Progenitor cell of endocrine pancreas (in vitro differentiated cells): ENCODE measurements around the gene PTGFRN. TPM values are rescaled to one million over a fixed set of nuclear protein-coding genes. Genes with fewer than 3 reads are reported as not detected.

ENCODE experiments used
- DNase-seq: peaks from one replicate; pipeline ENCODE4 v3.0.0; 2021; ENCODE audit warnings: low spot score; ENCODE audit not compliant: unreplicated experiment
- H3K27ac Mint-ChIP-seq: 2 replicates; pipeline ENCODE4 v1.8.0; 2021; ENCODE audit warnings: mild to moderate bottlenecking, moderate library complexity, mixed read lengths
- H3K27me3 Mint-ChIP-seq: 2 replicates; pipeline ENCODE4 v1.8.0; 2021; ENCODE audit warnings: mixed read lengths
- H3K36me3 Mint-ChIP-seq: 2 replicates; pipeline ENCODE4 v1.8.0; 2022; ENCODE audit warnings: mixed read lengths; ENCODE audit not compliant: insufficient read depth
- H3K4me1 Mint-ChIP-seq: 2 replicates; pipeline ENCODE4 v1.8.0; 2021; ENCODE audit warnings: low read depth, mixed read lengths
- H3K4me3 Mint-ChIP-seq: 2 replicates; pipeline ENCODE4 v1.8.0; 2021; ENCODE audit warnings: low read depth, mild to moderate bottlenecking, moderate library complexity, mixed read lengths
- H3K9me3 Mint-ChIP-seq: 2 replicates; pipeline ENCODE4 v1.8.0; 2021; ENCODE audit warnings: low read depth, mixed read lengths
- total RNA-seq: library from RNA; stranded (reverse); gene quantifications from 2 replicates; pipeline ENCODE4 v1.2.1, GENCODE V29; 2021
- TF ChIP-seq, protein P1 (sequence below): fragments of 200-600 bp; sonication (generic); IDR thresholded peaks from one replicate; pipeline ENCODE4 v1.5.0; 2021; ENCODE audit warnings: antibody characterized with exemption, mild to moderate bottlenecking; ENCODE audit not compliant: unreplicated experiment

PTGFRN gene
- total RNA-seq, 1 donor from 2014 or later, result 42.9 TPM

DNA sequence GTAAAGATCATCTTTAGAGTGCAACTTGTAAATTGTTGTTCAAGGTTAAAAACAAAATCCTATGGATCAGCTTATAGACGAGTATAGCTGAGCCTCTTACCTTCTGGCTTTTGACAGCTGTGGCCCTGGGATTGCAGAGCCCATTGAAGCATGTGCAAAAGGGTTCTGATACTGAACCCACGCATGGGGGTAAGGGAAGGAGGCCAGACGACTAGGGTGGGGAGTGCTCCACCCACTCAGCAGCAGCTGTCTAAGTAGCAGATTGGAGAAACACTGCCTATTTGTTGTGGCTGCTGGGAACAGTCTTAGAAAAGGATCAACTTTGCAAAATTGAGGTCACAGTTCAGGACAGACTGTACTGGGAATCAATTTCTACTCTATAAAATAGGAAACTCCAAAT lies 107.9 kb downstream of the PTGFRN start:
- no peaks in the 10 kb centered on the region for H3K27me3 Mint-ChIP-seq
- H3K9me3 Mint-ChIP-seq, result no peaks in the 10 kb centered on the region
- no peak overlapping the region for H3K27ac Mint-ChIP-seq
- TF ChIP-seq, protein P1, sequence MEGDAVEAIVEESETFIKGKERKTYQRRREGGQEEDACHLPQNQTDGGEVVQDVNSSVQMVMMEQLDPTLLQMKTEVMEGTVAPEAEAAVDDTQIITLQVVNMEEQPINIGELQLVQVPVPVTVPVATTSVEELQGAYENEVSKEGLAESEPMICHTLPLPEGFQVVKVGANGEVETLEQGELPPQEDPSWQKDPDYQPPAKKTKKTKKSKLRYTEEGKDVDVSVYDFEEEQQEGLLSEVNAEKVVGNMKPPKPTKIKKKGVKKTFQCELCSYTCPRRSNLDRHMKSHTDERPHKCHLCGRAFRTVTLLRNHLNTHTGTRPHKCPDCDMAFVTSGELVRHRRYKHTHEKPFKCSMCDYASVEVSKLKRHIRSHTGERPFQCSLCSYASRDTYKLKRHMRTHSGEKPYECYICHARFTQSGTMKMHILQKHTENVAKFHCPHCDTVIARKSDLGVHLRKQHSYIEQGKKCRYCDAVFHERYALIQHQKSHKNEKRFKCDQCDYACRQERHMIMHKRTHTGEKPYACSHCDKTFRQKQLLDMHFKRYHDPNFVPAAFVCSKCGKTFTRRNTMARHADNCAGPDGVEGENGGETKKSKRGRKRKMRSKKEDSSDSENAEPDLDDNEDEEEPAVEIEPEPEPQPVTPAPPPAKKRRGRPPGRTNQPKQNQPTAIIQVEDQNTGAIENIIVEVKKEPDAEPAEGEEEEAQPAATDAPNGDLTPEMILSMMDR, result no peak
- peaks cover 16% of the 10 kb centered on the region for H3K4me1 Mint-ChIP-seq
- H3K4me3 Mint-ChIP-seq, result no peak overlapping the region
- no peaks in the 10 kb centered on the region for H3K36me3 Mint-ChIP-seq
- no peak for DNase-seq

DNA sequence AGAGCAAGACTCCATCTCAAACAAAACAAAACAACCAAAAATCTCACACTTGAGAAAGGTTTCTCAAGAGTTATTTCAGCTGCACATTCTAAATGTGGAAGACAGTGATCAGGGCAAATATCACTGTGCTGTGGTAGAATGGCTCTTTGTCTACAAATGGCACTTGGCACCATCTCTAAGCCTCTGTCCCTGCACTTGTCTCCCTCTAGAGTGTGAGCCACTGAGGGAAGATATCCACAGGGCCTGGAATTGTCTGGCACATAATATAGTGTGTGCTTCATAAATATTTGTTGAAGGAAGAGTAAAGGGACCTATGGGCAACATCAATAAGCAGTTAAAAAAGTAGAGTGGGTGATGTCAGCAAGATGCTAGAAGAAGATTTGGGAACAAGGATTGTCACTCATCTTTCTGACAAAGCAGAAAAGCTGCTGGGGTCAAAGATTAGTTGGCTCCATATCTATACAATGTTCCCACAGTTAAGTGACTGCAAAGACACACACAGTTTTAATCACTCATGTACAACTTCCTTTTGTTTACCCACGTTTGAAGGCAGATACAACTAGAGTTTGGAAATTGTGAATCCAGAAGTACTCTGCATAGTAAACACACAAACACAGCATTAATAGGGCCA lies 110.9 kb downstream of the PTGFRN start:
- Mint-ChIP-seq H3K4me1 (no peaks in the 10 kb centered on the region), H3K36me3 (peaks cover 1% of the 10 kb centered on the region), H3K27ac (no peak overlapping the region), H3K27me3 (no peaks in the 10 kb centered on the region), H3K9me3 (no peaks in the 10 kb centered on the region), H3K4me3 (no peak overlapping the region)
- TF ChIP-seq, protein P1, result no peak
- no peak for DNase-seq

DNA sequence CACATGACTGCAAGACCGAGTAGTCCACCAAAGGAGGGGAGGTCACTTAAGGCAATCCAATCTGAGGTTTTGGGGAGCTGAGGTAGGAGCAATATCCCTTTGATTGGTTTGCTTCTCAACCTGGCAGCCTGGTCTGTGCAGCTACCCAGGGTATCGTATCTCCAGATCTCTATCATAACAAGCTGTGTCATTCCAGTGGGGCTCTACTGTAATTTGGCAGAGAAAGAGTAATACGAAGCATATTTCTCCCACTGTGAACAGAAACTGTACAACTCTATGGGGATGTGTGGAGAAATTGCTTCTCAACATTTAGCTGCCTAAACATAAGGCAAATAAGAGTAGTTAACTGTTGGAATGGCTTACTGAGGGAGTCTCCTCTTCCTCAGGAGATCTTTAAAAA lies 112.4 kb downstream of the PTGFRN start:
- no peaks in the 10 kb centered on the region for H3K4me1 Mint-ChIP-seq
- H3K4me3 Mint-ChIP-seq, result no peak overlapping the region
- TF ChIP-seq, protein P1, result no peak
- H3K27me3 Mint-ChIP-seq, result no peaks in the 10 kb centered on the region
- H3K36me3 Mint-ChIP-seq, result peaks cover 1% of the 10 kb centered on the region
- no peaks in the 10 kb centered on the region for H3K9me3 Mint-ChIP-seq
- DNase-seq, result no peak
- no peak overlapping the region for H3K27ac Mint-ChIP-seq

DNA sequence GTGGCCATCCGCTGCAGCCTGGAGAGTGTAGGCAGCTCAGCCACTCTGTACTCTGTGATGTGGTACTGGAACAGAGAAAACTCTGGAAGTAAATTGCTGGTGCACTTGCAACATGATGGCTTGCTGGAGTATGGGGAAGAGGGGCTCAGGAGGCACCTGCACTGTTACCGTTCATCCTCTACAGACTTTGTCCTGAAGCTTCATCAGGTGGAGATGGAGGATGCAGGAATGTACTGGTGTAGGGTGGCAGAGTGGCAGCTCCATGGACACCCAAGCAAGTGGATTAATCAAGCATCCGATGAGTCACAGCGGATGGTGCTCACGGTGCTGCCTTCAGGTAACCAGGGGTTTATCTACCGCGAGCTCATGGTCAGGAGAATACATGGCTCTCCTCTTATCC lies 115.9 kb downstream of the PTGFRN start:
- Mint-ChIP-seq H3K9me3 (no peaks in the 10 kb centered on the region), H3K4me1 (no peaks in the 10 kb centered on the region), H3K36me3 (peaks cover 1% of the 10 kb centered on the region), H3K27me3 (no peaks in the 10 kb centered on the region), H3K4me3 (no peak overlapping the region), H3K27ac (no peak overlapping the region)
- DNase-seq, result no peak
- TF ChIP-seq, protein P1, result no peak

DNA sequence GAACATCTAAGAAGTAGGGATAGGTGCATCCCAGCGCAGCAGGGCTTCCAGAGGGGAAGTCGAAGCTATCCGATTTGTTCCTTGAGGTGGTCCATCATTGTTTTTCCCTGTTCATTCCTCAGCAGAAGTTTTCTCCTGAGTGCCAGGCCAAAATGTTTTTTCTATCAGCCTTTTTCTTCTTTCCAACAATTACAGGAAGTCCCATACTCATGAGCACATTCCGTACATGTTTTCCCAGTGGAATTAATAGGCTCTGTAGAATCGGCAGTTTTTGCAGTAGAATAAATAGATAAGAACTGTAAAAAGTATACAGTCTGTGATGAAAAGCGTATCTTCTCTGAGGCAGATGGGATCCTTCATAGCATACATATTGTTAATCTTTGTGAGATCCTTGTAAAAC lies 116.6 kb downstream of the PTGFRN start:
- Mint-ChIP-seq H3K4me3 (no peak overlapping the region), H3K9me3 (no peaks in the 10 kb centered on the region), H3K27ac (no peak overlapping the region), H3K36me3 (peaks cover 1% of the 10 kb centered on the region), H3K27me3 (no peaks in the 10 kb centered on the region), H3K4me1 (no peaks in the 10 kb centered on the region)
- no peak for DNase-seq
- TF ChIP-seq, protein P1, result no peak
